Neural cell (in vitro differentiated cells): ENCODE results near the gene CC2D1A. TPM values are rescaled to one million over a fixed set of nuclear protein-coding genes. Genes with fewer than 3 reads are reported as not detected.

Source experiments
- H2AFZ ChIP-seq: fragments of 200-600, 300-800 bp; sonication (generic), shearing (Covaris generic); 2 replicates; pipeline ENCODE4 v1.6.0; 2014; ENCODE audit warnings: low read depth, mild to moderate bottlenecking, antibody characterized with exemption, low read length, moderate library complexity
- H3F3A ChIP-seq: fragments of 200-600 bp; shearing (Covaris generic); 2 replicates; pipeline ENCODE4 v1.6.1; 2016; ENCODE audit warnings: mild to moderate bottlenecking, moderate library complexity, mixed read lengths, antibody characterized with exemption, low read length; ENCODE audit not compliant: insufficient read depth, poor library complexity, severe bottlenecking
- H3K27ac ChIP-seq: fragments of 200-600, 300-800 bp; sonication (generic), shearing (Covaris generic); 2 replicates; pipeline ENCODE4 v1.5.1; 2014; ENCODE audit warnings: mild to moderate bottlenecking, low read length, moderate library complexity
- H3K27me3 ChIP-seq: fragments of 300-800, 200-600 bp; sonication (generic), shearing (Covaris generic); 2 replicates; pipeline ENCODE4 v1.6.0; 2014; ENCODE audit warnings: mild to moderate bottlenecking, low read depth, low read length, moderate library complexity; ENCODE audit not compliant: insufficient read depth
- H3K36me3 ChIP-seq: fragments of 300-800, 200-600 bp; sonication (generic), shearing (Covaris generic); 2 replicates; pipeline ENCODE4 v1.5.1; 2014; ENCODE audit warnings: mild to moderate bottlenecking, antibody characterized with exemption, low read length, moderate library complexity; ENCODE audit not compliant: insufficient read depth
- H3K4me2 ChIP-seq: fragments of 300-800, 200-600 bp; sonication (generic), shearing (Covaris generic); 2 replicates; pipeline ENCODE4 v1.6.0; 2014; ENCODE audit warnings: mild to moderate bottlenecking, low read length
- H3K4me3 ChIP-seq: fragments of 300-800, 200-600 bp; sonication (generic), shearing (Covaris generic); 2 replicates; pipeline ENCODE4 v1.5.1; 2014; ENCODE audit warnings: mild to moderate bottlenecking, low read length, moderate library complexity
- H3K79me2 ChIP-seq: fragments of 200-600 bp; shearing (Covaris generic); replicated peaks from 2 replicates; pipeline ENCODE4 v1.6.0; 2014; ENCODE audit warnings: mild to moderate bottlenecking, low read length, moderate library complexity; ENCODE audit not compliant: insufficient read depth
- H3K9ac ChIP-seq: fragments of 300-800, 200-600 bp; sonication (generic), shearing (Covaris generic); 2 replicates; pipeline ENCODE4 v1.6.1; 2016; ENCODE audit warnings: mild to moderate bottlenecking, low read length, mixed read lengths
- H3K9me2 ChIP-seq: fragments of 200-600 bp; shearing (Covaris generic); 2 replicates; pipeline ENCODE4 v1.6.1; 2016; ENCODE audit warnings: mild to moderate bottlenecking, low read length, mixed read lengths; ENCODE audit not compliant: insufficient read depth
- H3K9me3 ChIP-seq: fragments of 200-600, 300-800 bp; sonication (generic), shearing (Covaris generic); 2 replicates; pipeline ENCODE4 v1.6.1; 2016; ENCODE audit warnings: mild to moderate bottlenecking, mixed run types, low read length, moderate library complexity, mixed read lengths
- H4K20me1 ChIP-seq: fragments of 200-600 bp; shearing (Covaris generic); 2 replicates; pipeline ENCODE4 v1.6.1; 2016; ENCODE audit warnings: mild to moderate bottlenecking, mixed run types; ENCODE audit not compliant: insufficient read depth
- EP300 ChIP-seq: fragments of 450-650 bp; conservative IDR thresholded peaks from 2 replicates; pipeline ENCODE4 v1.6.1; 2014; ENCODE audit warnings: antibody characterized with exemption, mild to moderate bottlenecking, moderate library complexity; ENCODE audit not compliant: poor library complexity, severe bottlenecking
- POLR2AphosphoS5 ChIP-seq: IDR thresholded peaks from 2 replicates; pipeline ENCODE4 v1.6.1; 2012
- RAD21 ChIP-seq: fragments of 450-650 bp; conservative IDR thresholded peaks from 2 replicates; pipeline ENCODE4 v1.6.1; 2014; ENCODE audit warnings: antibody characterized with exemption, mild to moderate bottlenecking, moderate library complexity
- SMC3 ChIP-seq: fragments of 450-650 bp; conservative IDR thresholded peaks from 2 replicates; pipeline ENCODE4 v1.6.1; 2014; ENCODE audit warnings: antibody characterized with exemption, mild to moderate bottlenecking, moderate library complexity; ENCODE audit not compliant: poor library complexity
- polyA plus RNA-seq: library from polyadenylated mRNA; depleted of rRNA; stranded (reverse); fragments of >200 nt; gene quantifications from 2 replicates; pipeline ENCODE4 v1.2.3, GENCODE V29; 2014
- TF ChIP-seq, protein P1 (sequence below): IDR thresholded peaks from 2 replicates; pipeline ENCODE4 v1.6.1; 2012; ENCODE audit warnings: borderline replicate concordance
- TF ChIP-seq, protein P2 (sequence below): fragments of 450-650 bp; IDR thresholded peaks from 2 replicates; pipeline ENCODE4 v1.5.1; 2014; ENCODE audit warnings: antibody characterized with exemption, mild to moderate bottlenecking, moderate library complexity; ENCODE audit not compliant: poor library complexity, severe bottlenecking

Gene CC2D1A
- polyA plus RNA-seq, 1 donor from 2014 or later: 24.5 TPM

DNA sequence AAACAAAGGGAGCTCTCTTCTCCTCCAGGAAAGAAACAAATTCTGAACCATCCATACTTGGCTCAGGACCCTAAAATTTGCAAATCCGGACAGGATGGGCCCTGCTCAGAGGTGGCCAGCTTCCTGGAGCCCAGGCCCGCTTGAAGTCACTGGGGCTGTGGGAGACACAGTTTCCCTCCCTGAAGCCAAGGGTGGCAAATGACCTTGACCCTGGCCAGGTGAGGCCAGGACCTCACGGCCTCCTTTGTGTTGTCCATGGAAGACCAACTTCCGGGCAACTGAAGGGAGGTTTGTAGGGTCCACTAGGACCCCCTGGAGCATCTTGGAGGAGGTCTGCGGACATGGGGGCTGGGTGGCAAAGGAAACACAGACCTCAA is 23.6 kb upstream of the CC2D1A start:
- TF ChIP-seq, protein P1, sequence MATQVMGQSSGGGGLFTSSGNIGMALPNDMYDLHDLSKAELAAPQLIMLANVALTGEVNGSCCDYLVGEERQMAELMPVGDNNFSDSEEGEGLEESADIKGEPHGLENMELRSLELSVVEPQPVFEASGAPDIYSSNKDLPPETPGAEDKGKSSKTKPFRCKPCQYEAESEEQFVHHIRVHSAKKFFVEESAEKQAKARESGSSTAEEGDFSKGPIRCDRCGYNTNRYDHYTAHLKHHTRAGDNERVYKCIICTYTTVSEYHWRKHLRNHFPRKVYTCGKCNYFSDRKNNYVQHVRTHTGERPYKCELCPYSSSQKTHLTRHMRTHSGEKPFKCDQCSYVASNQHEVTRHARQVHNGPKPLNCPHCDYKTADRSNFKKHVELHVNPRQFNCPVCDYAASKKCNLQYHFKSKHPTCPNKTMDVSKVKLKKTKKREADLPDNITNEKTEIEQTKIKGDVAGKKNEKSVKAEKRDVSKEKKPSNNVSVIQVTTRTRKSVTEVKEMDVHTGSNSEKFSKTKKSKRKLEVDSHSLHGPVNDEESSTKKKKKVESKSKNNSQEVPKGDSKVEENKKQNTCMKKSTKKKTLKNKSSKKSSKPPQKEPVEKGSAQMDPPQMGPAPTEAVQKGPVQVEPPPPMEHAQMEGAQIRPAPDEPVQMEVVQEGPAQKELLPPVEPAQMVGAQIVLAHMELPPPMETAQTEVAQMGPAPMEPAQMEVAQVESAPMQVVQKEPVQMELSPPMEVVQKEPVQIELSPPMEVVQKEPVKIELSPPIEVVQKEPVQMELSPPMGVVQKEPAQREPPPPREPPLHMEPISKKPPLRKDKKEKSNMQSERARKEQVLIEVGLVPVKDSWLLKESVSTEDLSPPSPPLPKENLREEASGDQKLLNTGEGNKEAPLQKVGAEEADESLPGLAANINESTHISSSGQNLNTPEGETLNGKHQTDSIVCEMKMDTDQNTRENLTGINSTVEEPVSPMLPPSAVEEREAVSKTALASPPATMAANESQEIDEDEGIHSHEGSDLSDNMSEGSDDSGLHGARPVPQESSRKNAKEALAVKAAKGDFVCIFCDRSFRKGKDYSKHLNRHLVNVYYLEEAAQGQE: no peak
- no peak for TF ChIP-seq SMC3
- TF ChIP-seq POLR2AphosphoS5: no peak
- TF ChIP-seq RAD21: no peak
- Histone ChIP-seq H3K27ac (no peak overlapping the region), H4K20me1 (no peaks in the 10 kb centered on the region), H3K4me2 (no peak overlapping the region), H3K9ac (no peak overlapping the region), H3K36me3 (no peaks in the 10 kb centered on the region), H3K79me2 (no peaks in the 10 kb centered on the region), H3K9me3 (no peaks in the 10 kb centered on the region), H2AFZ (no peak overlapping the region), H3K27me3 (no peaks in the 10 kb centered on the region), H3K4me3 (no peak overlapping the region), H3K9me2 (no peaks in the 10 kb centered on the region), H3F3A (no peaks in the 10 kb centered on the region)

DNA sequence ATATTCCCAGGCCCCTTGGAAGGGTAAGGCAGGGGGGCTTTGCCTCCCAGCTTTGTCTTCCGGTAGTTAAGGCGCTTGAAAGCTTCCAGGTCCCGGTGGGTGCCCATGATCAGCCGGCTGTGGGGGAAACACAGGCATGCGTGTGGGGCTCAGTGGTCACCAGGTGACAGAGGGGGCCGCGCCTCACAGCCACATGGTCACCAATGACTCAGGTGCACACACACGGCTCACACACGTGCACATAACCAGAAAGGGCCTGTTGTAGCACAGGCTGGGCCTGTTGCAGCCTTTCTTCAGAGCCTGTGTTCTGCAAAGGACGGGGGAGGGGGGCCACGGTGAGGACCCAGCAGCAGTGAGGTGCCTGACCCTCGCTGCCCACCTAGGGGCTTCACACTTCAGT is 23.2 kb upstream of the CC2D1A start:
- Histone ChIP-seq H3K4me2 (no peak overlapping the region), H2AFZ (no peak overlapping the region), H3F3A (no peaks in the 10 kb centered on the region), H3K9me3 (no peaks in the 10 kb centered on the region), H3K27me3 (no peaks in the 10 kb centered on the region), H3K9me2 (no peaks in the 10 kb centered on the region), H3K9ac (no peak overlapping the region), H3K36me3 (no peaks in the 10 kb centered on the region), H3K79me2 (no peaks in the 10 kb centered on the region), H4K20me1 (no peaks in the 10 kb centered on the region), H3K27ac (no peak overlapping the region), H3K4me3 (no peak overlapping the region)
- TF ChIP-seq, protein P1: no peak
- TF ChIP-seq, protein P2, sequence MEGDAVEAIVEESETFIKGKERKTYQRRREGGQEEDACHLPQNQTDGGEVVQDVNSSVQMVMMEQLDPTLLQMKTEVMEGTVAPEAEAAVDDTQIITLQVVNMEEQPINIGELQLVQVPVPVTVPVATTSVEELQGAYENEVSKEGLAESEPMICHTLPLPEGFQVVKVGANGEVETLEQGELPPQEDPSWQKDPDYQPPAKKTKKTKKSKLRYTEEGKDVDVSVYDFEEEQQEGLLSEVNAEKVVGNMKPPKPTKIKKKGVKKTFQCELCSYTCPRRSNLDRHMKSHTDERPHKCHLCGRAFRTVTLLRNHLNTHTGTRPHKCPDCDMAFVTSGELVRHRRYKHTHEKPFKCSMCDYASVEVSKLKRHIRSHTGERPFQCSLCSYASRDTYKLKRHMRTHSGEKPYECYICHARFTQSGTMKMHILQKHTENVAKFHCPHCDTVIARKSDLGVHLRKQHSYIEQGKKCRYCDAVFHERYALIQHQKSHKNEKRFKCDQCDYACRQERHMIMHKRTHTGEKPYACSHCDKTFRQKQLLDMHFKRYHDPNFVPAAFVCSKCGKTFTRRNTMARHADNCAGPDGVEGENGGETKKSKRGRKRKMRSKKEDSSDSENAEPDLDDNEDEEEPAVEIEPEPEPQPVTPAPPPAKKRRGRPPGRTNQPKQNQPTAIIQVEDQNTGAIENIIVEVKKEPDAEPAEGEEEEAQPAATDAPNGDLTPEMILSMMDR: no peak
- TF ChIP-seq RAD21 (no peak), EP300 (no peak)
